Fibroblast of skin of scalp (primary cell): ENCODE measurements around the gene KLK3.
"Not testable (repeated sequence)": the region's sequence is repeated elsewhere in the genome, so short reads cannot be mapped to it uniquely, and the experiment has no call there.

ENCODE experiments used
- DNase-seq: peaks from one replicate; pipeline ENCODE4 v3.0.0-alpha.2; 2013

The KLK3 gene

GRCh38 chr19:50869479-50869878, 14.8 kb downstream of the KLK3 start:
- DNase-seq = no peak

GRCh38 chr19:50870417-50871089, 15.8 kb downstream of the KLK3 start:
- peak; percentile 2 for DNase-seq

- no peak for DNase-seq
Observed at GRCh38 chr19:50873056-50873455, 18.3 kb downstream of the KLK3 start, which contains the start of gene KLK2. Gene KLK2 (plus strand): TSS chr19:50873439. CDS start chr19:50873474, 35 bp downstream.

DNA sequence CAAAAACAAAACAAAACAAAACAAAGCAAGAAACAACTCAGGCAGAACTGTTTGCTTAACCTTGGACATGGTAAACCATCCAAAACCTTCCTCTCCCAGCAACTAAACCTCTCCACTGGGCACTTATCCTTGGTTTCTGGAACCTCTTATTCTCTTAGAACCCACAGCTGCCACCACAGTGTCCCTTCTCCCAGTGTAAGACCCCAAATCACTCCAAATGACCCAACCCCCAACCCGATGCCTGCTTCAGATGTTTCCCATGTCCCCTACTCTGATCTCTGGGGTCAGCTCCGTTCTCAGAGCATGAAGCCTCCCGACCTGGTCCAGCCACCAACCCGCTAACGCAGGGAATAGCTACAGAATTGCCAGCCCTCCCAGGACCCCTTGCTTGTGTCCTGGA, 19.5 kb downstream of the KLK3 start:
- no peak for DNase-seq

DNA sequence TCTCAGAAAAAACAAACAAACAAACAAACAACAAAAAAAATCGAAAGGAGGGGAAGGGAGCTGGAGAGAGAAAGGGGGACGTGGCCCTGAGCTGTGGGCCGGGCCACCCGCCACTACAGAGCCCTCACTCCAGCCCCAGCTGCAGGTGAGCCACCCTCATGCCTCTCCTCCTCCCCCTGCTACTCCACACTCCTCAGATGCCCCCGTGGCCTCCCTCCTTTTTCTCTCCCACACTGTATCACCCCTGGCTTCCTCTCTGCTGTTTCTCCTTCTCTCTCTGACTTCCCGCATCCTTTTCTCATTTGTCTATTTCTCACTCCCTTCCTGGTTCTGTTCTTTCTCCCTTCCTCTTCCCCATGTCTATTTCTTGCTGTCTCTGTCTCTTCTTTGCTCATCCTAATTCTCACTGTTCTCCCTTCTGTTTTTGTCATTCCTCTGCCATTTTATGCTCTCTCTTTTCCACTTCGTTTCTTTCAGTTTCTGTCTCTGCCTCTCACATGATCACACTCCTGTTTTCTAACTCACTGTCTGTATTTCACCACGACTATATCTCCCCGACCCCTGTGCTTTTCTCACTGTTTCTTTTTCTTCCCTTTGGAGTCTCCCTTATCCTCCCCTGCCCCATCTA, 21.2 kb downstream of the KLK3 start:
- DNase-seq = no peak

DNA sequence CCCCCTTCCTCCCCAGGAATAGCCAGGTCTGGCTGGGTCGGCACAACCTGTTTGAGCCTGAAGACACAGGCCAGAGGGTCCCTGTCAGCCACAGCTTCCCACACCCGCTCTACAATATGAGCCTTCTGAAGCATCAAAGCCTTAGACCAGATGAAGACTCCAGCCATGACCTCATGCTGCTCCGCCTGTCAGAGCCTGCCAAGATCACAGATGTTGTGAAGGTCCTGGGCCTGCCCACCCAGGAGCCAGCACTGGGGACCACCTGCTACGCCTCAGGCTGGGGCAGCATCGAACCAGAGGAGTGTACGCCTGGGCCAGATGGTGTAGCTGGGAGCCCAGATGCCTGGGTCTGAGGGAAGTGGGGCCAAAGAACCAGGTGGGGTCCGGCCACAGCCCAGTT, 21.7 kb downstream of the KLK3 start:
- no peak for DNase-seq

- no peak for DNase-seq
Observed at GRCh38 chr19:50877338-50877737, 22.6 kb downstream of the KLK3 start.

- no peak for DNase-seq
Observed at GRCh38 chr19:50878851-50879250, 24.1 kb downstream of the KLK3 start.

GRCh38 chr19:50880241-50880640, 25.5 kb downstream of the KLK3 start:
- no peak for DNase-seq

DNA sequence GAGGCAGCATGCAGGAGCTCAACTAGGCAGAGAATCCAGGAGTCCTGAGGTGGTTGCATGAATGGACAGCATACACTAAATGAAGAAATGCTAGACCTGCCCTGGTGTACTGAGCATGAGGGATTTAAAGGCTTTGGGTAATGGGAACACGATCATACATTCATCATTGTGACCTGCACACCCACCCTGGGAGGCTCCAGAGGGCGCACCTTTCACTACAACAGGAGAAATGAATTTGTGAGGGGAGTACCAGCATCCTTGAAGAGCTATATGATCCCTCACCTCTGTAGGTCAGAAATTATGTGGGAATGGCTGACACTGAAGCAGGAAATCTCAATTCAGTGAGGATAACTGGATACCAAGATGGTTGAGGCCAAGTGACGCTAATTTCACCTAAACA, 27.5 kb downstream of the KLK3 start:
- no peak for DNase-seq

DNA sequence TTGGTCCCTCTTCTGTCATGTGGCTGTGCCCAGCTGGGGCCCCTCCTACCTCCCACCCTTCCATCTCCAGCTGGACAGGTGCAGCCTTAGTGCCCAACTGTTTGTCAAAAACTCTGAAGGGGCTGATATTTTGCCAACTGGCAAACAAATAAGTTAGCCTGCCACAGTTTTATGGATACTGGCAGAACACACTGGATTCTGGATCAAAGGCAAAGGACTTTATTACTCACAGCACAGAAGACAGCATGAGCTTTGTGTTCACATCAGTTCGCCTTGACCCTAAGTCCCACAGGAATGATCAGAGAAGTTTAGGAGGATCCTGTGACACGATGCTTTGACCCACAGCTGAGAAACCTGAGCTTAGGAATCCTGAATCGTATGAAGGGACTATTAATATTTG, 34.9 kb downstream of the KLK3 start:
- DNase-seq = no peak

GRCh38 chr19:50890422-50891252, 35.9 kb downstream of the KLK3 start:
- peak; percentile 3 for DNase-seq

GRCh38 chr19:50891253-50891625, 36.5 kb downstream of the KLK3 start:
- DNase-seq = no peak

GRCh38 chr19:50893047-50893736, 38.5 kb downstream of the KLK3 start:
- DNase-seq = no peak

GRCh38 chr19:50894478-50895356, 40.0 kb downstream of the KLK3 start:
- DNase-seq = no peak

DNA sequence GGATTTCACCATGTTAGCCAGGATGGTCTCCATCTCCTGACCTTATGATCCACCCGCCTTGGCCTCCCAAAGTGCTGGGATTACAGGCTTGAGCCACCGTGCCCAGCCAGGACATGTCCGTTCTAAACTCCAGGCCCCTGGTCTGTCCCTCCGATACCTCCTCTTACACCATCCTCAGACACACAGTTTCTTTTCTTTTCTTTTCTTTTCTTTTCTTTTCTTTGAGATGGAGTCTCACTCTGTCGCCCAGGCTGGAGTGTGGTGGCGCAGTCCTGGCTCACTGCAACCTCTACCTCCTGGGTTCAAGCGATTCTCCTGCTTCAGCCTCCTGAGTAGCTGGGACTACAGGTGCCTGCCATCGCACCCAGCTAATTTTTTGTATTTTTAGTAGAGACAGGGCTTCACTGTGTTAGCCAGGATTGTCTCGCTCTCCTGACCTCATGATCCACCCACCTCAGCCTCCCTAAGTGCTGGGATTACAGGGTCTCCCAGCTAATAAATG, 41.4 kb downstream of the KLK3 start:
- not testable (repeated sequence) for DNase-seq

- DNase-seq = peak; percentile 8
Observed at GRCh38 chr19:50896591-50897190, 42.0 kb downstream of the KLK3 start.

GRCh38 chr19:50897191-50897607, 42.5 kb downstream of the KLK3 start:
- no peak for DNase-seq

DNA sequence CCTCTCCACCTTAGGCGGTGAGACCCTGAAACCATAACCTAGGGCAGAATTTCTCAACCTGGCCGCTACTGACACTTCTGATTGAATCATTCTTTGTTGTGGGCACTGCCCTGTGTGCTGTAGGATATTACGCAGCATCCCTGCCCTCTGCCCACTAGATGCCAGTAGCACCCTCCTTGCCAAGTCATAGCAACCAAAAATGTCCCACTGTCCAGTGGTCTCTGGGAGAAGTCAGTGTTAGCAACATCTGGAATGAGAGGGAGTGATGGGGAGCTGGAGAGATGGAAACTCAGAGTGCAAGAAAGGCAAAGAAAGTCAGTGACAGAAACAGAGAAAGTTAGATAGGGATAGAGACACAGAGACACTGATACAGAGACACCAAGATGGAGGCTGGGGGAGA, 42.9 kb downstream of the KLK3 start:
- no peak for DNase-seq

GRCh38 chr19:50898018-50898417, 43.3 kb downstream of the KLK3 start:
- no peak for DNase-seq

DNA sequence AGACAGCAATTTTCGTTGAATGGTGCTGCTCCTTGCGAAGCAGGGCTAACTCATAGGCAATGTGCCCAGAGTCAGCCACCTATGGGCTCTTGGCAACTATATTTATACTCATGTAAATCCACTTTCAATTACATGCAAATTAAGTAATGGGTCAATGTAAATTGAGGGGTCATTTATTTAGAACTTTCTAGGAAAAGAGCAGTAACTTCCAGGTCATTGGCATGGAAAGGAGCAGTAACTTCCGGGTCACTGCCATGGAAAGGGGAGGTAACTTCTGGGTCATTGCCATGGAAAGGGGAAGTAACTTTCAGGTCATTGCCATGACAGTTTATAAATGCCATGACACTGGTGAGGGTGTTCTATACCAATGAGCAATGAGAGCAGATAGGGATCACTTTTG, 44.9 kb downstream of the KLK3 start:
- DNase-seq = no peak
